ENCODE measurements around the gene HOXD1.

The HOXD1 gene

DNA sequence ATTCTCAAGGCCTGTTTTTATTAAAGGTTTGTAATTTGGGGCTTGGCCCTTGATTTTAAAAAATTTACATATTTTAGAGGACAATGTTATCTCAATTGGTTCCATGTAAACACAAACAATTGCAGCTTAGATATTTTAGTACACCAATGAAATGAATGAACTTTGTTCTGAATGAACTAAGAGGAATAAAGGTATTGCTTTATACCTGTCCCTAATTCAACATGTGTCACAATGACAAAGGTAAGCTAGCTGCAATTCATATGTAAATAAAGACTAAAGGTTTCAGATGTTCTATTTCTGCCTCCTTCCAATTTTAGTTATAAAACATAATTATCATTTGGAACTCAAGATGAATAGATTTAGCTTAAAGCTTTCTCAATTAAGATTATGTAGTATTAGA is 11.4 kb downstream of the HOXD1 start:
- TF ChIP-seq, protein P1, sequence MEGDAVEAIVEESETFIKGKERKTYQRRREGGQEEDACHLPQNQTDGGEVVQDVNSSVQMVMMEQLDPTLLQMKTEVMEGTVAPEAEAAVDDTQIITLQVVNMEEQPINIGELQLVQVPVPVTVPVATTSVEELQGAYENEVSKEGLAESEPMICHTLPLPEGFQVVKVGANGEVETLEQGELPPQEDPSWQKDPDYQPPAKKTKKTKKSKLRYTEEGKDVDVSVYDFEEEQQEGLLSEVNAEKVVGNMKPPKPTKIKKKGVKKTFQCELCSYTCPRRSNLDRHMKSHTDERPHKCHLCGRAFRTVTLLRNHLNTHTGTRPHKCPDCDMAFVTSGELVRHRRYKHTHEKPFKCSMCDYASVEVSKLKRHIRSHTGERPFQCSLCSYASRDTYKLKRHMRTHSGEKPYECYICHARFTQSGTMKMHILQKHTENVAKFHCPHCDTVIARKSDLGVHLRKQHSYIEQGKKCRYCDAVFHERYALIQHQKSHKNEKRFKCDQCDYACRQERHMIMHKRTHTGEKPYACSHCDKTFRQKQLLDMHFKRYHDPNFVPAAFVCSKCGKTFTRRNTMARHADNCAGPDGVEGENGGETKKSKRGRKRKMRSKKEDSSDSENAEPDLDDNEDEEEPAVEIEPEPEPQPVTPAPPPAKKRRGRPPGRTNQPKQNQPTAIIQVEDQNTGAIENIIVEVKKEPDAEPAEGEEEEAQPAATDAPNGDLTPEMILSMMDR (IDR thresholded peaks at IDR 0.05; ENCODE audit: low read depth, low read length, missing control alignments) = no peak
- in situ Hi-C loops (cut with HindIII; ENCODE audit: low sequenced_read_pairs) = no loop called here
- DNase-seq (ENCODE audit: low read depth) = no peak
- H3K4me3 ChIP-seq (ENCODE audit: low read depth, low read length) = no peak overlapping the region

GRCh38 chr2:176200971-176201370 is 12.5 kb downstream of the HOXD1 start:
- no peak overlapping the region for H3K4me3 ChIP-seq (ENCODE audit: low read depth, low read length)
- in situ Hi-C loops (cut with HindIII; ENCODE audit: low sequenced_read_pairs) = no loop called here
- TF ChIP-seq, protein P1 (IDR thresholded peaks at IDR 0.05; ENCODE audit: low read depth, low read length, missing control alignments) = no peak
- no peak for DNase-seq (ENCODE audit: low read depth)

GRCh38 chr2:176202491-176202890 is 14.0 kb downstream of the HOXD1 start:
- TF ChIP-seq, protein P1 (IDR thresholded peaks at IDR 0.05; ENCODE audit: low read depth, low read length, missing control alignments) = no peak
- H3K4me3 ChIP-seq (ENCODE audit: low read depth, low read length) = no peak overlapping the region
- in situ Hi-C loops (cut with HindIII; ENCODE audit: low sequenced_read_pairs) = no loop called here
- DNase-seq (ENCODE audit: low read depth) = no peak

GRCh38 chr2:176205126-176205525 is 16.7 kb downstream of the HOXD1 start:
- H3K4me3 ChIP-seq (ENCODE audit: low read depth, low read length) = no peak overlapping the region
- in situ Hi-C loops (cut with HindIII; ENCODE audit: low sequenced_read_pairs) = no loop called here
- TF ChIP-seq, protein P1 (IDR thresholded peaks at IDR 0.05; ENCODE audit: low read depth, low read length, missing control alignments) = no peak
- no peak for DNase-seq (ENCODE audit: low read depth)

DNA sequence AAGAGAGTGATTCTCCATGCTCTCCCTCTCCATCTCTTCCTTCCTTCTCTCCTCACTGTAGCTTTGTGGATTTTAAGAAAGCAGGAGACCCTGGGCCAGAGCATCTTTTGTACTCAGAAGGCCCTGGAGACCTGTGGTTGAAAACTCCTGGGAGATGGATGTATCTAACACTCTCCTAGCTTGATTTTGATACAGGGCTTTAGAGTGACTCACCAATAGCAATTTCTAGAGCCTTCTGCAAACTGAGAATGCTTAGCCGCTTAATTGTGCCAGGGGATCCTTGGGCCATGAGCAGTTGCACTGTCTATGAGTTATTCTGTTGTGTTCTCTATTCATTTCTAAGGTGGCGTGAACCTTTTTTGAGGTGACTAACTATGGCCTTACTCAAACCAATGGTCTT is 17.7 kb downstream of the HOXD1 start:
- in situ Hi-C loops (cut with HindIII; ENCODE audit: low sequenced_read_pairs) = no loop called here
- TF ChIP-seq, protein P1 (IDR thresholded peaks at IDR 0.05; ENCODE audit: low read depth, low read length, missing control alignments) = no peak
- no peak for DNase-seq (ENCODE audit: low read depth)
- H3K4me3 ChIP-seq (ENCODE audit: low read depth, low read length) = no peak overlapping the region

DNA sequence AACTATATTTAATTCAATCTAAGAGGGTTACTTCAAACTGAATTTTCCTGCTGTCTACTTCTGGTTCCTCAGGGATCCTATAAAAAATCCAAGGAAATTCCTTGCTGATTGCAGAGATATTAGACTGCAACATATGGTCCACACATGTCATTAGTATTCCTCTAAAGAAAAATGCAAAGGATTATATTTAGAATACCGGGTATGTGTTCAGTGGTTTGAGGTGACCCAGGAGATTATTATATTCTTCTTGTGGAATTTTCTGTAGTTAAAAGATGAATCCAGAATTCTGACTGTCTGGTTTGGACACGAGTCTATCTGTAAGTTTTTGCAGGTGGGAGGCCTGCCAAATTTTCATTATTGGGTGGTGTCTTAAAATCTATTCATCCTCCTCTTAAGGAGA is 18.2 kb downstream of the HOXD1 start:
- no peak for DNase-seq (ENCODE audit: low read depth)
- in situ Hi-C loops (cut with HindIII; ENCODE audit: low sequenced_read_pairs) = no loop called here
- H3K4me3 ChIP-seq (ENCODE audit: low read depth, low read length) = no peak overlapping the region
- TF ChIP-seq, protein P1 (IDR thresholded peaks at IDR 0.05; ENCODE audit: low read depth, low read length, missing control alignments) = no peak

DNA sequence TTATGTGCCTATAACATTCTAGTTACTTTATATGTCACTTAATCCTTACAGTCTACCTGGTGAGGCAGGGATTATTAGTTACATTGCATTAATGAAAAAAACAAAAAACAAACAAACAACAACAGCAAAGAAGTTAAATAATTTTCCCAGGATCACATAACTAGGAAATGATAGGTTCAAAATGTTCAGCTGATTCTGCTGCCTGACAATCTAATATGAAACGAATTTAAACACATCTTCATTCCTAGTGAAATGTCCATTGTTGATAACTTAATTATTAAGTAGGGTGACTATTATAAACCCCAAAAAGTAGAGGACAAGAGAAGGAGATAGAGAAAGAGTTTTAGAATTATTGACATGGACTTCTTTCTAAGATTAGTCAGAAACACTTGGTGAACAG is 22.6 kb downstream of the HOXD1 start:
- TF ChIP-seq, protein P1 (IDR thresholded peaks at IDR 0.05; ENCODE audit: low read depth, low read length, missing control alignments) = no peak
- no peak for DNase-seq (ENCODE audit: low read depth)
- H3K4me3 ChIP-seq (ENCODE audit: low read depth, low read length) = no peak overlapping the region
- in situ Hi-C loops (cut with HindIII; ENCODE audit: low sequenced_read_pairs) = no loop called here

Data from astrocyte of the cerebellum (primary cell).